K562 (cell line): Measurements from ENCODE around the gene TRAF3IP3. TPM values are rescaled to one million over a fixed set of nuclear protein-coding genes. Genes with fewer than 3 reads are reported as not detected.

Source experiments
- ATAC-seq: fragments of 200-7000 bp; cut with Tn5 transposase; 3 replicates; pipeline ENCODE4 v1.9.1; 2020; ENCODE audit warnings: moderate library complexity
- BruUV-seq: library from RNA; stranded (reverse); fragments of 400-500 nt; replicated peaks from 2 replicates; lab custom pipeline; 2021; lab: Mats Ljungman, UMichigan
- CTCF ChIA-PET: fragments of 300-600 bp; formaldehyde crosslinking; extraction: SDS; loops from one replicate; lab custom pipeline; 2021; ENCODE audit warnings: low intra/inter-chr PET ratio; lab: Yijun Ruan, JAX
- POLR2A ChIA-PET: fragments of 300-600, 350-650 bp; sonication (Branson Sonifier 250); formaldehyde crosslinking; extraction: SDS; loops from one replicate; lab custom pipeline; 2021; ENCODE audit warnings: antibody characterized with exemption, inconsistent platforms; lab: Yijun Ruan, JAX
- DNase-seq, 4 experiments: peaks; one replicate each; pipeline versions ENCODE4 v3.0.0 to v3.0.0-alpha.2; 2011 to 2018; ENCODE audit warnings: low spot score in 3 of 4, mixed read lengths in 3 of 4; ENCODE audit errors: extremely low read depth in 1 of 4
- FAIRE-seq: peaks from 2 replicates; lab custom pipeline; 2011; peaks lifted over from hg19 to GRCh38; lab: Jason Lieb, UNC
- H2AFZ ChIP-seq: 2 replicates; pipeline ENCODE4 v1.6.0; 2011; ENCODE audit warnings: low read depth, low read length, control low read depth, inconsistent platforms
- H3K27ac ChIP-seq: fragments of 200-600 bp; 3 replicates; pipeline ENCODE4 v1.8.0; 2011; ENCODE audit warnings: low read depth, mild to moderate bottlenecking, control low read depth, inconsistent platforms, low read length, moderate library complexity, mixed read lengths; ENCODE audit errors: extremely low read depth
- H3K27me3 ChIP-seq, 2 experiments: fragments of 300-600 bp in 1 of 2; 2 replicates in 1 of 2; 3 replicates in 1 of 2; pipeline versions ENCODE4 v1.6.0 to v1.8.0; 2011; ENCODE audit warnings: inconsistent platforms in 2 of 2, low read length in 2 of 2, mild to moderate bottlenecking in 1 of 2, mixed read lengths in 1 of 2, moderate library complexity in 1 of 2; ENCODE audit not compliant: control insufficient read depth in 2 of 2, insufficient read depth in 2 of 2
- H3K36me3 ChIP-seq: fragments of 300-600 bp; 3 replicates; pipeline ENCODE4 v1.8.0; 2011; ENCODE audit warnings: mild to moderate bottlenecking, low read length, inconsistent platforms; ENCODE audit not compliant: control insufficient read depth, insufficient read depth
- H3K4me1 ChIP-seq, 2 experiments: fragments of 200-600 bp in 1 of 2; replicated peaks in 1 of 2; 2 replicates in 1 of 2; 3 replicates in 1 of 2; pipeline versions ENCODE4 v1.5.1 to v1.8.0; 2011; ENCODE audit warnings: inconsistent platforms in 2 of 2, low read length in 2 of 2, mild to moderate bottlenecking in 1 of 2, mixed read lengths in 1 of 2, moderate library complexity in 1 of 2; ENCODE audit not compliant: control insufficient read depth in 2 of 2, insufficient read depth in 2 of 2
- H3K4me2 ChIP-seq: 2 replicates; pipeline ENCODE4 v1.6.1; 2011; ENCODE audit warnings: low read length, control low read depth, inconsistent platforms, mixed read lengths; ENCODE audit not compliant: insufficient read depth
- H3K4me3 ChIP-seq: fragments of 200-600 bp; sonication (generic), shearing (Covaris generic); 2 replicates; pipeline ENCODE4 v1.5.1; 2016; ENCODE audit warnings: control low read depth, inconsistent platforms
- H3K79me2 ChIP-seq: fragments of 200-600 bp; 3 replicates; pipeline ENCODE4 v1.8.0; 2011; ENCODE audit warnings: low read length, inconsistent platforms; ENCODE audit not compliant: control insufficient read depth, insufficient read depth
- H3K9ac ChIP-seq, 2 experiments: 2 replicates each; pipeline versions ENCODE4 v1.6.0 to v1.6.1; 2011; ENCODE audit warnings: low read depth in 2 of 2, low read length in 2 of 2, control low read depth in 1 of 2, inconsistent platforms in 1 of 2, mild to moderate bottlenecking in 1 of 2, mixed read lengths in 1 of 2; ENCODE audit not compliant: insufficient read depth in 1 of 2
- H3K9me1 ChIP-seq: one replicate; pipeline ENCODE4 v1.6.0; 2011; ENCODE audit warnings: inconsistent platforms, mild to moderate bottlenecking, low read length, moderate library complexity; ENCODE audit not compliant: control insufficient read depth, insufficient read depth
- H3K9me3 ChIP-seq: replicated peaks from 2 replicates; pipeline ENCODE4 v1.5.1; 2011; ENCODE audit warnings: low read depth, low read length, inconsistent platforms; ENCODE audit not compliant: control insufficient read depth, insufficient read depth
- H4K20me1 ChIP-seq: replicated peaks from 2 replicates; pipeline ENCODE4 v1.6.1; 2011; ENCODE audit warnings: low read length, inconsistent platforms, mixed read lengths; ENCODE audit not compliant: control insufficient read depth, insufficient read depth
- BRCA1 ChIP-seq, 2 experiments: fragments of 450-650 bp in 1 of 2; sonication (generic) in 1 of 2; formaldehyde crosslinking in 1 of 2; IDR thresholded peaks; 2 replicates each; pipeline versions ENCODE4 v1.5.0 to v1.6.1; 2017 to 2020; ENCODE audit warnings: mild to moderate bottlenecking in 1 of 2, missing genetic modification reagents in 1 of 2
- HDAC6 ChIP-seq: IDR thresholded peaks from 2 replicates; pipeline ENCODE4 v1.6.1; 2012; ENCODE audit warnings: low read depth, mild to moderate bottlenecking, control low read depth, inconsistent platforms, low read length, moderate library complexity
- LCOR ChIP-seq: sonication (generic); formaldehyde crosslinking; IDR thresholded peaks from 2 replicates; pipeline ENCODE4 v1.8.0; 2022; ENCODE audit warnings: mild to moderate bottlenecking, missing genetic modification reagents
- NR3C1 ChIP-seq: sonication (generic); formaldehyde crosslinking; IDR thresholded peaks from 2 replicates; pipeline ENCODE4 v1.8.1; 2022; ENCODE audit warnings: missing genetic modification reagents
- NUFIP1 ChIP-seq: fragments of 450-650 bp; IDR thresholded peaks from 2 replicates; pipeline ENCODE4 v1.6.1; 2018; ENCODE audit not compliant: partially characterized antibody
- PPARD ChIP-seq: fragments of 250-450 bp; sonication (Bioruptor Pico); IDR thresholded peaks from 2 replicates; pipeline ENCODE4 v1.8.0; 2022; ENCODE audit warnings: inconsistent platforms, mild to moderate bottlenecking, moderate library complexity
- RBM39 ChIP-seq: fragments of 200-400 bp; formaldehyde crosslinking; optimal IDR thresholded peaks from 2 replicates; pipeline ENCODE3; 2018; ENCODE audit warnings: low read depth, low read length
- SAFB2 ChIP-seq: fragments of 200-400 bp; formaldehyde crosslinking; IDR thresholded peaks from 2 replicates; pipeline ENCODE4 v1.6.1; 2018; ENCODE audit warnings: borderline replicate concordance, low read length, low read depth, moderate library complexity; ENCODE audit not compliant: severe bottlenecking
- TAF15 ChIP-seq: fragments of 200-400 bp; formaldehyde crosslinking; IDR thresholded peaks from 2 replicates; pipeline ENCODE4 v1.6.1; 2017; ENCODE audit warnings: mild to moderate bottlenecking, low read depth, low read length, moderate library complexity
- XRCC5 ChIP-seq: fragments of 200-400 bp; formaldehyde crosslinking; IDR thresholded peaks from 2 replicates; pipeline ENCODE4 v1.6.1; 2017; ENCODE audit warnings: low read depth, mild to moderate bottlenecking, low read length
- ZFP36 ChIP-seq: fragments of 150-350 bp; IDR thresholded peaks from 2 replicates; pipeline ENCODE4 v1.6.1; 2018; ENCODE audit warnings: low read length, low read depth; ENCODE audit not compliant: partially characterized antibody
- WGBS: fragments of 100-300 bp; shearing (Covaris generic); methylation state at CpG from one replicate; pipeline ENCODE4 v1.1.6; 2016; ENCODE audit warnings: low coverage, mixed read lengths; ENCODE audit not compliant: insufficient coverage; ENCODE audit errors: missing lambda C conversion rate; 5-methylcytosine and 5-hydroxymethylcytosine counted together
- in situ Hi-C: fragments of 300-500 bp; cut with MboI; formaldehyde crosslinking; loops from 4 replicates; pipeline ENCODE4 v1.15.0; 2018; ENCODE audit warnings: inconsistent platforms, mixed read lengths
- intact Hi-C: fragments of 100-400 bp; cut with micrococcal nuclease; formaldehyde crosslinking; loops from 2 replicates; pipeline ENCODE4 v1.14.2; 2022
- polyA plus RNA-seq, 8 experiments: library from polyadenylated mRNA; depleted of rRNA in 4 of 8; stranded (reverse) in 5 of 8; unstranded in 3 of 8; fragments of >200 nt; fragmentation: Nextera tagmentation in 2 of 8; fragmentation: Illumina TruSeq in 1 of 8; extraction: Ambion mirVana in 2 of 8; extraction: Trizol in 1 of 8; gene quantifications; 2 replicates each; pipeline versions ENCODE4 v1.2.1 to v1.2.3, GENCODE V29; 2011 to 2014; ENCODE audit warnings: inconsistent platforms in 1 of 8, missing spikeins in 1 of 8
- total RNA-seq, 7 experiments: library from RNA; depleted of rRNA in 6 of 7; stranded (reverse); fragments of >200 nt in 6 of 7; fragmentation: Illumina TruSeq in 2 of 7; extraction: Trizol in 2 of 7; gene quantifications; 2 replicates each; pipeline versions ENCODE4 v1.2.1 to v1.2.3, GENCODE V29; 2011 to 2021; ENCODE audit warnings: low replicate concordance in 1 of 7
- TF ChIP-seq, protein P1 (sequence below): IDR thresholded peaks from 2 replicates; pipeline ENCODE4 v1.6.1; 2012; ENCODE audit warnings: low read depth, low read length, improper control_type of control experiment, borderline replicate concordance
- TF ChIP-seq, protein P2 (sequence below), 3 experiments: IDR thresholded peaks in 2 of 3; conservative IDR thresholded peaks in 1 of 3; 2 replicates each; pipeline ENCODE4 v1.5.1; 2011 to 2012; ENCODE audit warnings: low read length in 3 of 3, mild to moderate bottlenecking in 3 of 3, control low read depth in 2 of 3, improper control_type of control experiment in 1 of 3, inconsistent platforms in 1 of 3, low read depth in 1 of 3, mixed read lengths in 1 of 3, moderate library complexity in 1 of 3; ENCODE audit not compliant: insufficient read depth in 2 of 3
- TF ChIP-seq, protein P3 (sequence below), 2 experiments: fragments of 150-350 bp in 1 of 2; IDR thresholded peaks; 2 replicates each; pipeline ENCODE4 v1.6.1; 2012 to 2016; ENCODE audit warnings: low read depth in 2 of 2, low read length in 2 of 2, mild to moderate bottlenecking in 1 of 2, moderate library complexity in 1 of 2

The TRAF3IP3 gene
- total and polyA plus RNA-seq, 9 of the 15 experiments (the other 6 are each of a cell fraction or from before 2014, with no cell fraction given): 0.06 to 1.1 (median 0.31) TPM

GRCh38 chr1:209723756-209724693 is 31.8 kb upstream of the TRAF3IP3 start:
- CTCF ChIA-PET: no interaction called here
- no peaks in the 10 kb centered on the region for H3K79me2 ChIP-seq
- in situ Hi-C loops (no loop called here), intact Hi-C loops (no loop called here)
- H3K4me2 ChIP-seq: no peak overlapping the region
- no peaks in the 10 kb centered on the region for H3K9me3 ChIP-seq
- peaks cover 0 to 5% of the 10 kb centered on the region in 2 experiments; a peak in 3 of 5 replicates for H3K27me3 ChIP-seq
- H3K36me3 ChIP-seq: no peaks in the 10 kb centered on the region
- POLR2A ChIA-PET: no interaction called here
- ATAC-seq (no peak), FAIRE-seq (no peak), DNase-seq (no peak)
- H3K4me1 ChIP-seq: no peaks in the 10 kb centered on the region; a peak in 1 of 5 replicates
- WGBS: 2% methylated on average over 3 of the region's 3 CpGs
- H3K9me1 ChIP-seq: no peaks in the 10 kb centered on the region
- BruUV-seq: no TSS peak
- H3K4me3 ChIP-seq: no peak overlapping the region
- H4K20me1 ChIP-seq: no peaks in the 10 kb centered on the region
- H3K9ac ChIP-seq: no peak overlapping the region
- no peak overlapping the region for H2AFZ ChIP-seq
- no peak overlapping the region for H3K27ac ChIP-seq
- TF ChIP-seq, protein P1, sequence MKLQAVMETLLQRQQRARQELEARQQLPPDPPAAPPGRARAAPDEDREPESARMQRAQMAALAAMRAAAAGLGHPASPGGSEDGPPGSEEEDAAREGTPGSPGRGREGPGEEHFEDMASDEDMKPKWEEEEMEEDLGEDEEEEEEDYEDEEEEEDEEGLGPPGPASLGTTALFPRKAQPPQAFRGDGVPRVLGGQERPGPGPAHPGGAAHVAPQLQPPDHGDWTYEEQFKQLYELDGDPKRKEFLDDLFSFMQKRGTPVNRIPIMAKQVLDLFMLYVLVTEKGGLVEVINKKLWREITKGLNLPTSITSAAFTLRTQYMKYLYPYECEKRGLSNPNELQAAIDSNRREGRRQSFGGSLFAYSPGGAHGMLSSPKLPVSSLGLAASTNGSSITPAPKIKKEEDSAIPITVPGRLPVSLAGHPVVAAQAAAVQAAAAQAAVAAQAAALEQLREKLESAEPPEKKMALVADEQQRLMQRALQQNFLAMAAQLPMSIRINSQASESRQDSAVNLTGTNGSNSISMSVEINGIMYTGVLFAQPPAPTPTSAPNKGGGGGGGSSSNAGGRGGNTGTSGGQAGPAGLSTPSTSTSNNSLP: no peak
- TF ChIP-seq BRCA1 (IDR thresholded peaks at IDR 0.05) (no peak), BRCA1 (CRISPR knock-in tag; IDR thresholded peaks at IDR 0.05) (no peak), NR3C1 (CRISPR knock-in tag) (no peak), HDAC6 (no peak), SAFB2 (no peak), PPARD (CRISPR knock-in tag) (no peak), XRCC5 (no peak), RBM39 (no peak), NUFIP1 (no peak), LCOR (no peak), ZFP36 (no peak), TAF15 (no peak)
- TF ChIP-seq, protein P2, sequence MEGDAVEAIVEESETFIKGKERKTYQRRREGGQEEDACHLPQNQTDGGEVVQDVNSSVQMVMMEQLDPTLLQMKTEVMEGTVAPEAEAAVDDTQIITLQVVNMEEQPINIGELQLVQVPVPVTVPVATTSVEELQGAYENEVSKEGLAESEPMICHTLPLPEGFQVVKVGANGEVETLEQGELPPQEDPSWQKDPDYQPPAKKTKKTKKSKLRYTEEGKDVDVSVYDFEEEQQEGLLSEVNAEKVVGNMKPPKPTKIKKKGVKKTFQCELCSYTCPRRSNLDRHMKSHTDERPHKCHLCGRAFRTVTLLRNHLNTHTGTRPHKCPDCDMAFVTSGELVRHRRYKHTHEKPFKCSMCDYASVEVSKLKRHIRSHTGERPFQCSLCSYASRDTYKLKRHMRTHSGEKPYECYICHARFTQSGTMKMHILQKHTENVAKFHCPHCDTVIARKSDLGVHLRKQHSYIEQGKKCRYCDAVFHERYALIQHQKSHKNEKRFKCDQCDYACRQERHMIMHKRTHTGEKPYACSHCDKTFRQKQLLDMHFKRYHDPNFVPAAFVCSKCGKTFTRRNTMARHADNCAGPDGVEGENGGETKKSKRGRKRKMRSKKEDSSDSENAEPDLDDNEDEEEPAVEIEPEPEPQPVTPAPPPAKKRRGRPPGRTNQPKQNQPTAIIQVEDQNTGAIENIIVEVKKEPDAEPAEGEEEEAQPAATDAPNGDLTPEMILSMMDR (IDR thresholded peaks at IDR 0.05 in 2 of 3, conservative IDR thresholded peaks at IDR 0.05 in 1 of 3; ENCODE audit: insufficient read depth in 2 of 3, low read depth in 1 of 3, low read length in 3 of 3): no peak
- TF ChIP-seq, protein P3, sequence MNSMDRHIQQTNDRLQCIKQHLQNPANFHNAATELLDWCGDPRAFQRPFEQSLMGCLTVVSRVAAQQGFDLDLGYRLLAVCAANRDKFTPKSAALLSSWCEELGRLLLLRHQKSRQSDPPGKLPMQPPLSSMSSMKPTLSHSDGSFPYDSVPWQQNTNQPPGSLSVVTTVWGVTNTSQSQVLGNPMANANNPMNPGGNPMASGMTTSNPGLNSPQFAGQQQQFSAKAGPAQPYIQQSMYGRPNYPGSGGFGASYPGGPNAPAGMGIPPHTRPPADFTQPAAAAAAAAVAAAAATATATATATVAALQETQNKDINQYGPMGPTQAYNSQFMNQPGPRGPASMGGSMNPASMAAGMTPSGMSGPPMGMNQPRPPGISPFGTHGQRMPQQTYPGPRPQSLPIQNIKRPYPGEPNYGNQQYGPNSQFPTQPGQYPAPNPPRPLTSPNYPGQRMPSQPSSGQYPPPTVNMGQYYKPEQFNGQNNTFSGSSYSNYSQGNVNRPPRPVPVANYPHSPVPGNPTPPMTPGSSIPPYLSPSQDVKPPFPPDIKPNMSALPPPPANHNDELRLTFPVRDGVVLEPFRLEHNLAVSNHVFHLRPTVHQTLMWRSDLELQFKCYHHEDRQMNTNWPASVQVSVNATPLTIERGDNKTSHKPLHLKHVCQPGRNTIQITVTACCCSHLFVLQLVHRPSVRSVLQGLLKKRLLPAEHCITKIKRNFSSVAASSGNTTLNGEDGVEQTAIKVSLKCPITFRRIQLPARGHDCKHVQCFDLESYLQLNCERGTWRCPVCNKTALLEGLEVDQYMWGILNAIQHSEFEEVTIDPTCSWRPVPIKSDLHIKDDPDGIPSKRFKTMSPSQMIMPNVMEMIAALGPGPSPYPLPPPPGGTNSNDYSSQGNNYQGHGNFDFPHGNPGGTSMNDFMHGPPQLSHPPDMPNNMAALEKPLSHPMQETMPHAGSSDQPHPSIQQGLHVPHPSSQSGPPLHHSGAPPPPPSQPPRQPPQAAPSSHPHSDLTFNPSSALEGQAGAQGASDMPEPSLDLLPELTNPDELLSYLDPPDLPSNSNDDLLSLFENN (IDR thresholded peaks at IDR 0.05; ENCODE audit: low read depth in 2 of 2, low read length in 2 of 2): no peak
